Head of caudate nucleus (tissue), 42 donors: Measurements from ENCODE around the gene CHSY3.

Experiments used
- DNase-seq, 42 donors: peaks; one replicate each; pipeline versions ENCODE4 v3.0.0 to v3.0.0-alpha.2; 2020 to 2021; ENCODE audit warnings: mixed read lengths in 7 of 42
- intact Hi-C: fragments of 100-400 bp; cut with DNase I; formaldehyde crosslinking; loops from one replicate; pipeline ENCODE4 v1.15.0; 2022

The CHSY3 gene

DNA sequence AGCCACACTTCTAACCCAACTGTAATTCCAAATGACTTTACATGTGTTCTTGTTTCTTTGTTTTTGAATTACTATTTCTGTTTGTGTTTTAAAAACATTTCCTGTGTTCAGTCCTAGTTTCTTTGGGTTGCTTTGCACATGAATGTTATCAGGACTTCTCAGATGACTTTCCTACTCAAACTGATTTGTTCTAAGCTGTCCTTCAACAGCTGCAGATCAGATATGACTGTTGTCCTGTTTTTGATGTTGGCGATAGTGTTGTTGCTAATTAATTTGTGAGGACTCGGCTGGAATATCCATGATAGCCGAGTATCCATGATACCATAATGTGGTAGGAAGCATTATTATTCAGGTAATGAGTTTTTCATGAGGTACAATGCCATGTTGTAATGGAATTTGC lies 98.6 kb downstream of the CHSY3 start:
- intact Hi-C loops = no loop called here
- DNase-seq = no peak

GRCh38 chr5:130011986-130012385 lies 107.7 kb downstream of the CHSY3 start:
- no peak for DNase-seq
- intact Hi-C loops = no loop called here

- intact Hi-C loops = no loop called here
- DNase-seq = no peak
These were observed 112.9 kb downstream of the CHSY3 start for GRCh38 chr5:130017173-130017572.

DNA sequence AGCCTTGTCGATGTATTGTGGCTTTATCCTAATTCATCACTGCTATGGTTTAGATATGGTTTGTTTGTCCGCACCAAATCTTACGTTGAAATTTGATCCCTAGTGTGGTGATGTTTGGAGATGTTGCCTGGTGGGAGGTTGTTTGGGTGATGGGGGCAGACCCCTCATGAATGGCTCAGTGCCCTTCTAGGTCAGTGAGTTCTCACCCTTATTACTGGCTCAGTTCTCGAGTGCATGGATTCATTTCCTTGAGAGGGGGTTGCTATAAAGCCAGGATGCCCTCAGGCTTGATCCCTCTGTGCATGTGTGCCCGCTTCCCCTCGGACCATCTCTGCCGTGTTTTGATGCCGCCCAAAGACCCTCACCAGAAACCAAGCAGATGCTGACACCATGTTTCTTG lies 114.4 kb downstream of the CHSY3 start:
- DNase-seq = no peak
- intact Hi-C loops = no loop called here

DNA sequence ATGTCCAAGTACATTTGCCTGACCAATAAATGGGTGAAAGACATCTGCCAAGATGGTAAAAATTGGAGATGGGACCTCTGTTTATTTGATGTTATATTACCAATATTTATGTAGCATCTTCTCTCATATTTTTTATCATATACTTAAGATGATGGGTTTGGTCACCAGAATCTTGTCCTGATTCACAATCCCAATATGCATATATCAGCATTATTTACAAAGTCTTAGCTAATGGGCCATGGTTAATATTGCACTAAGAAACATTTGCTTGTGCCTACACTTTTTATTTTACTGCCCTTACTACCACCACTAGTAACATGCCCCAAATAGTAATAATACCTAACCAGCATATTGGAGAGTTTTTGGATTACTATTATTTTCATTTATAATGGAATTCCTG lies 116.7 kb downstream of the CHSY3 start:
- DNase-seq = no peak
- intact Hi-C loops = no loop called here

DNA sequence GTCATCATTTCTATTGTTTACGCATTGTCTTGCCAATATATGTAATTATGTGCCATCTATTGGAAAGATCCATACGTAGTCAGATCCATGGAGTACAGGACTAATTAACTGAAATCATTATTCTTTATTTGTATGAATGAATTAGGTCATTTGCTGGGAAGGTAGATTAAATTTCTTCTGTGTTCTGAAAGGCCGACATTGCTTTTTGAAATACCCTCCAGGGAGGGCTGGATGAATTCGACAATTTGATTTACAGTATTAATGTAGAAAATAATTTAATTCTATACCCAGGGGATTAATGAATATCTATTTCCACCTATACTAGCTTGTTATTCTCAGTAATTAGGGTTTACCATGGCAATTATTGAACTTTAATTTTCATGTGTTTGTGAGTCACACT lies 117.6 kb downstream of the CHSY3 start:
- intact Hi-C loops = no loop called here
- DNase-seq = no peak

DNA sequence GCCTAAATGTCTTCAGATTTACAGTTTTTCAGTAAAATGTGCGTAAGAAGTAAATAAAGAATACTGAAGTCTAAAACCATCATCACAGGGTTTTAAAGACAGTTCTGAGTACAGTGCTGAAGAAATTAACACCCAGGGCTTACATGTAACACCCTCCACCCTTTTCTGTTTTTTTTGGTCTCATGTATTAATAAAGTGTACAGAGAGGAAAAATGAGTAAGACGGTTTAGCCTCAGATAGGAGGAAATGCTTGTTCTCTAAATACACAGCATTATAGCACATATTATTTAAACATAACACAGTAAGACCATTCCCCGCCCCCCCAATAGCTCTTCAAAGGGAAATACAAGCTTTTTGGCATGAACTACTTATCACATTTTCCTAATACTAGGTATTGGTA lies 119.3 kb downstream of the CHSY3 start:
- intact Hi-C loops = no loop called here
- no peak for DNase-seq

GRCh38 chr5:130024006-130024405 lies 119.7 kb downstream of the CHSY3 start:
- no peak for DNase-seq
- intact Hi-C loops = no loop called here

DNA sequence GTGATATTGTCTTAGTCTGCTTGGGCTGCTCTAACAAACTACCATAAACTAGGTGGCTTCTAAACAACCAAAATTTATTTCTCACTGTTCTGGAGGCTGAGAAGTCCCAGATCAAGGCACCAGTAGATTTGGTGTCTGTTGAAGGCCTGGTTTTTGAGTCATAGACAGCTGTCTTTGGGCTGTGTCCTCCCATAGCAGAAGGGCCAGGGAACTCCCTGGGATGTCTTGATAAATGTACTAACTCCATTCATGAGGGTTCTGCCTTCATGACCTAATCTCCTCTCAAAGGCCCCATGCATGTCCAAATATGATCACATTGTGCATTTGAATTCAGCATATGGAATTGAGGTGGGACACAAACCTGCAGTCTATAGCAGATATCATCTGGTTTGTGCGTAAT lies 121.2 kb downstream of the CHSY3 start:
- no peak for DNase-seq
- intact Hi-C loops = no loop called here

GRCh38 chr5:130032807-130033206 lies 128.5 kb downstream of the CHSY3 start:
- DNase-seq = peak; percentile 6 to 77 (median 40)

GRCh38 chr5:130034566-130035210 lies 130.4 kb downstream of the CHSY3 start:
- no peak for DNase-seq
- intact Hi-C loops = no loop called here

More at GRCh38 chr5:130032807-130033206, 128.5 kb downstream of the CHSY3 start:
- intact Hi-C loops = no loop called here

GRCh38 chr5:130035388-130035787 lies 131.1 kb downstream of the CHSY3 start:
- DNase-seq = peak in 1 of 42 donors; percentile 18
- intact Hi-C loops = no loop called here

GRCh38 chr5:130037905-130038304 lies 133.6 kb downstream of the CHSY3 start:
- no peak for DNase-seq
- intact Hi-C loops = no loop called here

GRCh38 chr5:130043834-130044233 lies 139.6 kb downstream of the CHSY3 start:
- DNase-seq = no peak
- intact Hi-C loops = no loop called here

GRCh38 chr5:130045334-130045733 lies 141.1 kb downstream of the CHSY3 start:
- no peak for DNase-seq
- intact Hi-C loops = no loop called here

- no peak for DNase-seq
- intact Hi-C loops = no loop called here
These were observed 146.3 kb downstream of the CHSY3 start for GRCh38 chr5:130050585-130050984.

DNA sequence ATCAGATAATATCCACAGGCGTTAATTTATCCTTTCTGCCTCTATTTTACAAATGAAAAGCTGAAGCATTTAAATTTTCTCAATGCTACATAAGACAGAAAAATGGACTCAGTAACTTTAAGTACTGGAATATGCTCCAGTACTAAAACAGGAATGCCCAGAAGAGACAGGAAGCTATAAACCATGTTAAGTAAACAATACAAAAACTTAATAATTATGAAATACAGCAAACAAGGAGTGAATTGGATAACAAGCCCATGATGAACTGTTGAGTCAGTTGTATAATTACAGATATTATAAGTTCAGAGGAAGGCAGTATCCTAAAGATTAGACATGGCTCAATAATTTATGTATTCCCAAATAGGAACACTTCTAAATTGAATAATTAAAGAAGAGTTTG lies 148.5 kb downstream of the CHSY3 start:
- intact Hi-C loops = no loop called here
- no peak for DNase-seq

DNA sequence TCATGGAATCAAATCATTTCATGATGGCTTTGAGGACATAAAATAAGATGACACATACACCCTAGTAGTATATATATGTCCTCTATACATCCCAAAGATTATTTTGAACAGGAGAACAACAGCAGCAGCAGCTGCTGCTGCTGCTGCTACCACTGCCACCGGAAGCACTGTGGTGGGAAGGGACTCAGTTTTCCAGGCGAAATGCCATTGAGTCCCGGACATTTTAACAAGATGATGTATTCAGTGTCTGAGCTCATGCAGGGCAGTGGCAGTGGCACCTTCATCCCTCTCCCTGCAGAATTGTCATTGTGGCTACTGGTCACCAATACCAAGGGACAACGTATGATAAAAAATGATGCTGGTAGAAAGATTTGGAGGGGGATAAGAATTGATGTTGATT lies 151.3 kb downstream of the CHSY3 start:
- intact Hi-C loops = no loop called here
- no peak for DNase-seq

DNA sequence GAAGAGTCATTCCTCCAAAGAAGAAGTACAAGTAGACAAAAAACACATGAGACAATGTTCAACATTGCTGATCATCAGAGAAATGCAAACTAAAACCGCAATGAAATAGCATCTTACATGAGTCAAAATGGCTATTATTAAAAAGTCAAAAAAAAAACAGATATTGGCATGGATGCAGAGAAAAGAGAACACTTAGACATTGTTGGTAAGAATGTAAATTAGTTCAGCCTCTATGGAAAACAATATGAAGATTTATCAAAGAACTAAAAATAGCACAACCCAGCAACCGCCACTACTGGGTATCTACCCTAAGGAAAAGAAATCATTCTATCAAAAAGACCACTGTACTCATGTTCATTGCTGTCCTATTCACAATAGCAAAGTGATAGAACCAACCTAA lies 157.5 kb downstream of the CHSY3 start:
- intact Hi-C loops = no loop called here
- no peak for DNase-seq

DNA sequence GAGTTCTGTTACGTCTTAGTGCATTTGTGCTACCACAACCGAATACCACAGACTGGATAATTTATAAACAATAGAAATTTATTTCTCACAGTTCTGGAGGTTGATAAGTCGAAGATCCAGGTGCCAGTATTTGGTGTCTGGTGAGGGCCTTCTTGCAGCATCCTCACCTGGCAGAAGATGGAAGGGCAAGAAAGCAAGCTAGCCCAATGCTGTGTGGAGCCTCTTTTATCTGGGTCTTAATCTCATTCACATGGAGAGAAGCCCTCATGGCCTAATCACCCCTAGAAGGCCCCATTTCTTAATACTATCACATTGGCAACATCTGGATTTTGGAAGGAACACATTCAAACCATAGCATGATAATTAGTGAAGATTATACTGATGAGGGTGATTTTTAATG lies 159.3 kb downstream of the CHSY3 start:
- intact Hi-C loops = no loop called here
- DNase-seq = no peak

GRCh38 chr5:130064484-130064883 lies 160.2 kb downstream of the CHSY3 start:
- intact Hi-C loops = no loop called here
- DNase-seq = no peak

DNA sequence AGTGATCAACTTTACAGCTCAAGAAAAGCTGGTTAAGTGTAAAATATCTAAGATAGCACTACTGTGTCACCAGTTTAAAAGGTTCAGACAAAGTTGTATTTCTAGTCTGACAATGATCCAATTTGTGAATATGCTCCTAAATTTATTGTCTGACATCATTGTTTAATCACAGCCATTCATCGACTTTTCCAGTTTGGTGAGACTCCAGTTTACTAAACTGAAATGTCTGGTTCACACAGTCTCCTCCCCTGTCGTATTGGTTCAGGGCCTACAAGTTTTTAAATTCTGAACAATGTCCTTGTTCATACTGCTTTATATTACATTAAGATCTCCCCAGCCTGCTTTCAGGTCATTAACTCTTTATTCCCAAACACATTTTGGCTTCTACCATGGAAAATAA lies 161.4 kb downstream of the CHSY3 start:
- intact Hi-C loops = no loop called here
- DNase-seq = no peak
